Progenitor cell of endocrine pancreas (in vitro differentiated cells): ENCODE results near the gene GOLGA6A. TPM values are rescaled to one million over a fixed set of nuclear protein-coding genes. Genes with fewer than 3 reads are reported as not detected.
"Not testable (repeated sequence)": the region's sequence is repeated elsewhere in the genome, so short reads cannot be mapped to it uniquely, and the experiment has no call there.

Experiments
- DNase-seq: peaks from one replicate; pipeline ENCODE4 v3.0.0; 2021; ENCODE audit warnings: low spot score; ENCODE audit not compliant: unreplicated experiment
- H3K27ac Mint-ChIP-seq: 2 replicates; pipeline ENCODE4 v1.8.0; 2021; ENCODE audit warnings: mild to moderate bottlenecking, moderate library complexity, mixed read lengths
- H3K27me3 Mint-ChIP-seq: 2 replicates; pipeline ENCODE4 v1.8.0; 2021; ENCODE audit warnings: mixed read lengths
- H3K36me3 Mint-ChIP-seq: 2 replicates; pipeline ENCODE4 v1.8.0; 2022; ENCODE audit warnings: mixed read lengths; ENCODE audit not compliant: insufficient read depth
- H3K4me1 Mint-ChIP-seq: 2 replicates; pipeline ENCODE4 v1.8.0; 2021; ENCODE audit warnings: low read depth, mixed read lengths
- H3K4me3 Mint-ChIP-seq: 2 replicates; pipeline ENCODE4 v1.8.0; 2021; ENCODE audit warnings: low read depth, mild to moderate bottlenecking, moderate library complexity, mixed read lengths
- H3K9me3 Mint-ChIP-seq: 2 replicates; pipeline ENCODE4 v1.8.0; 2021; ENCODE audit warnings: low read depth, mixed read lengths
- CTCF ChIP-seq: fragments of 200-600 bp; sonication (generic); IDR thresholded peaks from one replicate; pipeline ENCODE4 v1.5.0; 2021; ENCODE audit warnings: antibody characterized with exemption, mild to moderate bottlenecking; ENCODE audit not compliant: unreplicated experiment
- total RNA-seq: library from RNA; stranded (reverse); gene quantifications from 2 replicates; pipeline ENCODE4 v1.2.1, GENCODE V29; 2021

GOLGA6A gene
- total RNA-seq, 1 donor from 2014 or later = 0.89 TPM

GRCh38 chr15:74062671-74063070, 19.7 kb downstream of the GOLGA6A start:
- no peak for DNase-seq
- Mint-ChIP-seq H3K36me3 (no peaks in the 10 kb centered on the region), H3K27ac (no peak overlapping the region), H3K4me3 (no peak overlapping the region), H3K27me3 (peaks cover 35% of the 10 kb centered on the region), H3K9me3 (no peaks in the 10 kb centered on the region), H3K4me1 (no peaks in the 10 kb centered on the region)
- no peak for TF ChIP-seq CTCF

- Mint-ChIP-seq H3K27ac (no peak overlapping the region), H3K4me3 (no peak overlapping the region), H3K4me1 (no peaks in the 10 kb centered on the region), H3K36me3 (no peaks in the 10 kb centered on the region), H3K27me3 (peaks cover 37% of the 10 kb centered on the region), H3K9me3 (no peaks in the 10 kb centered on the region)
- no peak for DNase-seq
- no peak for TF ChIP-seq CTCF
Measured at GRCh38 chr15:74062236-74062635, 20.1 kb downstream of the GOLGA6A start.

GRCh38 chr15:74060251-74060650, 22.1 kb downstream of the GOLGA6A start:
- no peaks in the 10 kb centered on the region for H3K9me3 Mint-ChIP-seq
- H3K4me1 Mint-ChIP-seq = no peaks in the 10 kb centered on the region
- H3K27ac Mint-ChIP-seq = no peak overlapping the region
- DNase-seq = no peak
- no peaks in the 10 kb centered on the region for H3K36me3 Mint-ChIP-seq
- no peak overlapping the region for H3K4me3 Mint-ChIP-seq
- peaks cover 48% of the 10 kb centered on the region for H3K27me3 Mint-ChIP-seq
- no peak for TF ChIP-seq CTCF

- not testable (repeated sequence) for H3K36me3 Mint-ChIP-seq, H3K27ac Mint-ChIP-seq, H3K9me3 Mint-ChIP-seq, DNase-seq, H3K4me1 Mint-ChIP-seq, H3K4me3 Mint-ChIP-seq
- H3K27me3 Mint-ChIP-seq = peaks cover 58% of the 10 kb centered on the region
Measured at GRCh38 chr15:74059050-74059833, 23.1 kb downstream of the GOLGA6A start.

- H3K4me3 Mint-ChIP-seq, H3K4me1 Mint-ChIP-seq, H3K9me3 Mint-ChIP-seq, DNase-seq, H3K27ac Mint-ChIP-seq, H3K36me3 Mint-ChIP-seq: not testable (repeated sequence)
- H3K27me3 Mint-ChIP-seq = peaks cover 59% of the 10 kb centered on the region
Measured at GRCh38 chr15:74056330-74056729, 26.0 kb downstream of the GOLGA6A start.

- no peaks in the 10 kb centered on the region for H3K9me3 Mint-ChIP-seq
- H3K4me1 Mint-ChIP-seq = no peaks in the 10 kb centered on the region
- H3K27ac Mint-ChIP-seq = no peak overlapping the region
- no peak overlapping the region for H3K4me3 Mint-ChIP-seq
- no peaks in the 10 kb centered on the region for H3K36me3 Mint-ChIP-seq
- no peak for TF ChIP-seq CTCF
- DNase-seq = no peak
- peaks cover 55% of the 10 kb centered on the region for H3K27me3 Mint-ChIP-seq
Measured at GRCh38 chr15:74055804-74056203, 26.5 kb downstream of the GOLGA6A start.
